Heart left ventricle (tissue), 16 donors: ENCODE measurements around the gene HSDL1. TPM values are rescaled to one million over a fixed set of nuclear protein-coding genes. Genes with fewer than 3 reads are reported as not detected.

Experiments
- ATAC-seq, 4 donors: fragments of 200-7000 bp; cut with Tn5 transposase; one replicate each; pipeline ENCODE4 v1.9.1; 2020 to 2022; ENCODE audit warnings: moderate library complexity in 4 of 4, mild to moderate bottlenecking in 3 of 4, moderate number of reproducible peaks in 1 of 4
- DNase-seq, 5 donors: peaks; one replicate each; pipeline ENCODE4 v3.0.0-alpha.2; 2020
- H3K27ac ChIP-seq, 12 donors: fragments of 200-600 bp; sonication (generic) in 4 of 12; one replicate each; pipeline versions ENCODE4 v1.5.0 to v1.8.0; 2016 to 2022; ENCODE audit warnings: mild to moderate bottlenecking in 2 of 12
- H3K27me3 ChIP-seq, 9 donors: fragments of 200-600 bp; sonication (generic) in 2 of 9; one replicate each; pipeline versions ENCODE4 v1.5.1 to v1.8.0; 2016 to 2022; ENCODE audit warnings: mild to moderate bottlenecking in 3 of 9
- H3K36me3 ChIP-seq, 9 donors: fragments of 200-600 bp; sonication (generic) in 2 of 9; one replicate each; pipeline versions ENCODE4 v1.5.0 to v1.8.0; 2018 to 2022; ENCODE audit warnings: mild to moderate bottlenecking in 2 of 9
- H3K4me1 ChIP-seq, 12 donors: fragments of 200-600 bp; sonication (generic) in 4 of 12; one replicate each; pipeline versions ENCODE4 v1.5.0 to v1.8.0; 2016 to 2022; ENCODE audit warnings: mild to moderate bottlenecking in 3 of 12
- H3K4me3 ChIP-seq, 12 donors: fragments of 200-600 bp; sonication (generic) in 4 of 12; one replicate each; pipeline versions ENCODE4 v1.5.0 to v1.8.0; 2017 to 2022; ENCODE audit warnings: mild to moderate bottlenecking in 9 of 12, moderate library complexity in 4 of 12
- H3K9me3 ChIP-seq, 12 donors: fragments of 200-600 bp; sonication (generic) in 4 of 12; one replicate each; pipeline versions ENCODE4 v1.5.0 to v1.8.0; 2016 to 2022; ENCODE audit warnings: mild to moderate bottlenecking in 1 of 12
- CTCF ChIP-seq, 12 donors: fragments of 200-600 bp; sonication (generic) in 4 of 12; IDR thresholded peaks; one replicate each; pipeline versions ENCODE4 v1.5.0 to v1.8.0; 2018 to 2022; ENCODE audit warnings: antibody characterized with exemption in 12 of 12, mild to moderate bottlenecking in 5 of 12
- POLR2A ChIP-seq, 2 donors: fragments of 450-650 bp; IDR thresholded peaks; one replicate each; pipeline ENCODE4 v1.6.1; 2017; ENCODE audit warnings: antibody characterized with exemption in 2 of 2, mild to moderate bottlenecking in 2 of 2, moderate library complexity in 2 of 2
- WGBS, 4 donors: extraction: QIAGEN DNeasy Blood & Tissue Kit in 2 of 4; methylation state at CpG; one replicate each; pipeline versions ENCODE4 v1.1.5 to v1.1.7; 2013 to 2018; 5-methylcytosine and 5-hydroxymethylcytosine counted together
- intact Hi-C, 10 donors: fragments of 100-400 bp; cut with DNase I; formaldehyde crosslinking; loops; one replicate each; pipeline versions ENCODE4 v1.11.1 to v1.14.2; 2022
- polyA plus RNA-seq, 2 donors: library from polyadenylated mRNA; stranded (reverse); fragments of 200-250 nt; gene quantifications; one replicate each; pipeline ENCODE4 v1.2.3, GENCODE V29; 2013
- total RNA-seq, 9 donors: library from RNA; depleted of rRNA in 2 of 9; stranded (reverse); fragments of >200 nt in 2 of 9; fragmentation: NEBNext Ultra II Directional in 3 of 9; extraction: Animal tissue kit (Norgen Biotek cat#: 25700) in 3 of 9; gene quantifications; one replicate each; pipeline versions ENCODE4 v1.1.0 to v1.2.4, GENCODE V29; 2016 to 2023
- donor health status: ischemic (EF 13 %, LVEDD 7.1; RV severe dilation, severe dysfunction).
- donor health status: healthy with polysubstance abuse.
- donor health status: DM: no; HTN: yes; CAD: no.
- donor health status: DM: no; HTN: no; CAD: no.
- donor health status: ischemic (EF 25% LVEDD 6.9; RV normal size, moderate dysfunction).
- donor health status: ischemic (EF 25% LVEDD 5.7; RV mildly dilated, moderate dysfunction).
- donor health status: healthy.
- donor health status: DM: yes; HTN: yes; CAD: no.
- donor health status: ischemic (EF 35%, LVEDD 5.7; RV mildly dilated, moderate dysfunction).
- donor health status: nonischemic (EF 11% LVEDD 7.7; RV severe dilation, severe dysfunction).
- donor health status: DM: yes; HTN: yes; CAD: no.
- donor health status: PGD.
- donor health status: ischemic (EF 29% LVEDD 5.4; RV normal size, mild dysfunction).
- donor health status: nonischemic (EF 23%, LVEDD 6.1; RV moderate dilation, normal function).

Gene HSDL1
- total and polyA plus RNA-seq, 11 donors = 12.8 to 46.8 (median 23.1) TPM

GRCh38 chr16:84184775-84185174, 39.8 kb upstream of the HSDL1 start:
- peaks cover 0 to 65% (median 22%) of the 10 kb centered on the region in 12 donors for H3K4me1 ChIP-seq
- DNase-seq = peak in 2 of 5 donors; percentile 78 to 81

GRCh38 chr16:84183911-84184591, 39.1 kb upstream of the HSDL1 start:
- DNase-seq (no peak), ATAC-seq (no peak)
- Histone ChIP-seq H3K36me3 (peaks cover 0 to 57% (median 46%) of the 10 kb centered on the region in 9 donors), H3K27me3 (no peaks in the 10 kb centered on the region), H3K4me1 (peaks cover 0 to 67% (median 24%) of the 10 kb centered on the region in 12 donors), H3K4me3 (no peak overlapping the region), H3K27ac (peak overlapping the region in 9 of 12 donors; percentile 24 to 89 (median 79)), H3K9me3 (no peaks in the 10 kb centered on the region)
- TF ChIP-seq CTCF (IDR thresholded peaks at IDR 0.05) = peak in 8 of 12 donors; percentile 14 to 54 (median 37)
- TF ChIP-seq POLR2A (IDR thresholded peaks at IDR 0.05) = no peak
- WGBS, 4 donors = 66 to 83% (median 72%) methylated on average over 11 of the region's 11 CpGs
- intact Hi-C loops = loop anchor here in 7 of 10 donors (5.0 to 10.0 kb wide), 7 partner anchors 37 to 359 kb away; partner anchors contain the start of genes DNAAF1 (in 2 of the 7), HSDL1 (in 2 of the 7) and OSGIN1 (in 1 of the 7)

More at GRCh38 chr16:84184775-84185174, 39.8 kb upstream of the HSDL1 start:
- peak; percentile 46 to 76 (median 53) for ATAC-seq
- intact Hi-C loops = loop anchor here in 8 of 10 donors (5.0 to 10.0 kb wide), 11 partner anchors 37 to 360 kb away; partner anchors contain the start of genes DNAAF1 (in 3 of the 8), HSDL1 (in 3 of the 8), MBTPS1 (in 1 of the 8) and OSGIN1 (in 1 of the 8)
- 64 to 83% (median 74%) methylated on average over 10 of the region's 10 CpGs for WGBS, 4 donors
- Histone ChIP-seq H3K4me3 (peak overlapping the region in 5 of 12 donors; percentile 78 to 100 (median 87)), H3K27ac (peak overlapping the region in 10 of 12 donors; percentile 18 to 90 (median 86)), H3K36me3 (peaks cover 0 to 49% (median 39%) of the 10 kb centered on the region in 9 donors), H3K9me3 (no peaks in the 10 kb centered on the region), H3K27me3 (no peaks in the 10 kb centered on the region)
- TF ChIP-seq CTCF (IDR thresholded peaks at IDR 0.05) (no peak), POLR2A (IDR thresholded peaks at IDR 0.05) (no peak)

GRCh38 chr16:84183572-84183875, 38.5 kb upstream of the HSDL1 start:
- peaks cover 0 to 69% (median 26%) of the 10 kb centered on the region in 12 donors for H3K4me1 ChIP-seq
- DNase-seq = no peak
- no peak for ATAC-seq
- H3K36me3 ChIP-seq = peaks cover 0 to 62% (median 51%) of the 10 kb centered on the region in 9 donors
- no peaks in the 10 kb centered on the region for H3K9me3 ChIP-seq
- WGBS, 4 donors = 89 to 94% (median 91%) methylated on average over 5 of the region's 5 CpGs
- intact Hi-C loops = loop anchor here in 7 of 10 donors (5.0 to 10.0 kb wide), 7 partner anchors 36 to 359 kb away; partner anchors contain the start of genes DNAAF1 (in 2 of the 7), HSDL1 (in 2 of the 7) and OSGIN1 (in 1 of the 7)
- H3K27ac ChIP-seq = peak overlapping the region in 9 of 12 donors; percentile 24 to 89 (median 79)
- no peak for TF ChIP-seq CTCF (IDR thresholded peaks at IDR 0.05)
- TF ChIP-seq POLR2A (IDR thresholded peaks at IDR 0.05) = no peak
- H3K27me3 ChIP-seq = no peaks in the 10 kb centered on the region
- no peak overlapping the region for H3K4me3 ChIP-seq
